Upper lobe of right lung (tissue), 1 donor: ENCODE results near the gene ACP6. TPM values are rescaled to one million over a fixed set of nuclear protein-coding genes. Genes with fewer than 3 reads are reported as not detected.

Experiments used
- ATAC-seq: fragments of 200-7000 bp; cut with Tn5 transposase; one replicate; pipeline ENCODE4 v1.9.1; 2020; ENCODE audit warnings: mild to moderate bottlenecking, moderate library complexity
- DNase-seq: peaks from one replicate; pipeline ENCODE4 v3.0.0-alpha.2; 2020
- H3K27ac ChIP-seq: fragments of 200-600 bp; one replicate; pipeline ENCODE4 v1.8.0; 2022
- H3K27me3 ChIP-seq: fragments of 200-600 bp; one replicate; pipeline ENCODE4 v1.8.0; 2022; ENCODE audit warnings: mild to moderate bottlenecking
- H3K36me3 ChIP-seq: fragments of 200-600 bp; one replicate; pipeline ENCODE4 v1.8.0; 2022
- H3K4me1 ChIP-seq: fragments of 200-600 bp; one replicate; pipeline ENCODE4 v1.8.0; 2022
- H3K4me3 ChIP-seq: fragments of 200-600 bp; one replicate; pipeline ENCODE4 v1.8.0; 2022; ENCODE audit warnings: mild to moderate bottlenecking
- H3K9me3 ChIP-seq: fragments of 200-600 bp; one replicate; pipeline ENCODE4 v1.8.0; 2022
- CTCF ChIP-seq: fragments of 200-600 bp; IDR thresholded peaks from one replicate; pipeline ENCODE4 v1.8.0; 2022; ENCODE audit warnings: antibody characterized with exemption
- intact Hi-C: fragments of 100-400 bp; cut with DNase I; formaldehyde crosslinking; loops from one replicate; pipeline ENCODE4 v1.11.0; 2022
- total RNA-seq: library from RNA; stranded (reverse); fragmentation: NEBNext Ultra II Directional; extraction: Animal tissue kit (Norgen Biotek cat#: 25700); gene quantifications from one replicate; pipeline ENCODE4 v1.2.1, GENCODE V29; 2021
- donor health status: DM: no; HTN: yes; CAD: no; lungs with severe emphysema.

Gene ACP6
- total RNA-seq, 1 donor from 2014 or later, result 15.8 TPM

- ATAC-seq, result no peak
- peak overlapping the region; percentile 45 for H3K27ac ChIP-seq
Observed at GRCh38 chr1:147600119-147601111, 69.9 kb downstream of the ACP6 start.

GRCh38 chr1:147599362-147600118 is 70.8 kb downstream of the ACP6 start:
- Histone ChIP-seq H3K4me3 (peak overlapping the region; percentile 87), H3K27ac (peak overlapping the region; percentile 85), H3K27me3 (no peaks in the 10 kb centered on the region), H3K4me1 (peaks cover 12% of the 10 kb centered on the region), H3K36me3 (no peaks in the 10 kb centered on the region), H3K9me3 (no peaks in the 10 kb centered on the region)
- TF ChIP-seq CTCF, result no peak
- intact Hi-C loops, result no loop called here
- ATAC-seq, result peak; percentile 96
- peak; percentile 99 for DNase-seq

More at GRCh38 chr1:147600119-147601111, 69.9 kb downstream of the ACP6 start:
- no peak for TF ChIP-seq CTCF
- intact Hi-C loops, result no loop called here
- no peak for DNase-seq
- Histone ChIP-seq H3K4me3 (peak overlapping the region; percentile 87), H3K27me3 (no peaks in the 10 kb centered on the region), H3K9me3 (no peaks in the 10 kb centered on the region), H3K36me3 (no peaks in the 10 kb centered on the region), H3K4me1 (peaks cover 12% of the 10 kb centered on the region)

- no peaks in the 10 kb centered on the region for H3K36me3 ChIP-seq
- peak overlapping the region; percentile 85 for H3K27ac ChIP-seq
- no peak for TF ChIP-seq CTCF
- intact Hi-C loops, result no loop called here
- no peak for DNase-seq
- H3K9me3 ChIP-seq, result no peaks in the 10 kb centered on the region
- peak overlapping the region; percentile 87 for H3K4me3 ChIP-seq
- H3K4me1 ChIP-seq, result peaks cover 12% of the 10 kb centered on the region
- ATAC-seq, result peak; percentile 3
- H3K27me3 ChIP-seq, result no peaks in the 10 kb centered on the region
Observed at GRCh38 chr1:147598621-147599361, 71.5 kb downstream of the ACP6 start.

- Histone ChIP-seq H3K9me3 (no peaks in the 10 kb centered on the region), H3K4me1 (peaks cover 12% of the 10 kb centered on the region), H3K27ac (no peak overlapping the region), H3K36me3 (no peaks in the 10 kb centered on the region), H3K27me3 (no peaks in the 10 kb centered on the region), H3K4me3 (no peak overlapping the region)
- ATAC-seq (no peak), DNase-seq (no peak)
- TF ChIP-seq CTCF, result no peak
- intact Hi-C loops, result no loop called here
Observed at GRCh38 chr1:147597010-147597409, 73.3 kb downstream of the ACP6 start.

Other genes starting within 250 kb of the ACP6 start
- gene BCL9, start 129.0 kb downstream of the ACP6 start, total RNA-seq, result 13.7 TPM
- 62.2 TPM for gene GJA5, start 90.1 kb upstream of the ACP6 start, total RNA-seq
- not detected for gene GJA8, start 232.3 kb upstream of the ACP6 start, total RNA-seq